T-helper 2 cell treated with Interferon-gamma antibody and Interleukin-4, amounts not matched to agents 100 ng/mL and 5 ng/mL, for 36 hours (primary cell): ENCODE data around the gene CACNA2D1. TPM values are rescaled to one million over a fixed set of nuclear protein-coding genes. Genes with fewer than 3 reads are reported as not detected.

Source experiments
- intact Hi-C: fragments of 100-400 bp; cut with micrococcal nuclease; formaldehyde crosslinking; loops from one replicate; pipeline ENCODE4 v1.15.1; 2023
- total RNA-seq: library from RNA; stranded (reverse); gene quantifications from 2 replicates; pipeline ENCODE4 v1.2.3, GENCODE V29; 2022

Gene CACNA2D1
- total RNA-seq, 1 donor from 2014 or later = not detected

DNA sequence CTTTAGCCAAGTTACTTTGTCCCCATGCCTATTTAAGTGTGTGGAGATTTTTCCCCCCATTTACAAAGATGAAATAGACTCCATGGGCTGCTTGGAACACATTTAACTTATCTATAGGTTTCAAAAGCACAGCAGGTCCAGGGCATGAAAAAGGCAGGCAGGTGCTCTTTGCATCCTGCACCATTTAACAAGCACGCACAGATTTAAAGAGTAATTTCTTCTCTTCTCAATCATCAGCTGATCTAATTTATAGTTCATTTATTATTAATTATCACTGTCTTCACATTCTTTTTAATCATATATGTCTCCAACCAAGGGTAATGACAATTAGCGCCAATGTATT, 156.8 kb downstream of the CACNA2D1 start:
- intact Hi-C loops = no loop called here

DNA sequence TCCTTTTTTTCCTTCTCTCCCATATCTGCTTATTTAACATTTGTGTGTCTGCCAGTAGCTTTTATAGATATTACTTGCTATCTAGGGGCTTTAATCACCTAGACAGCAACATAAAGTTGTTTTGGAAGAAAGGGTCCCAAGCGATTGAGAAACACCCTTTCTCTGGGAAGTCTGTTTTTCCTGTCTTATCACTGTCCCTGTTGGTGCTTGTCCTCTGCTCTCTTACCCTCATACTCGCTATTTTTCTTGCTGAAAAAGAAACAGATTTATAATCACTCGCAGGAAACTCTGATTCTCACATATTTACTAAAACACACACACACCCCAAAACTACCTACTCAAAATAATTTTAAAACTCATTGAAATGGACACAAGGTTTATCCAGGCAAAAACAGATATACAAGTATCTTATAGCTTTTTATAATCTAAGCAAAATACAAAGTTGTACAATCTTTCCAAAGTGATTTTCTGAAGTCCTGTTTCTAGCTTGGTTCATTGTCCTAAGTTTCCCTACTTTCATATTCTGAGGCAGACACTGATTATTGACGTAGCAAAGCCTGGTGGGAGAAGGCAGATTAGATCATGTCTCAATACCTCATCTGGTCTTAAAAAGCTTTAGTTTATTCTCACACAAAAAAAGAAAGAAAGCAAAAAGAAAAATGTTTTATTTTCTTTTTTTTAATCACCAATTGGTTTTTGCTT, 157.3 kb downstream of the CACNA2D1 start:
- intact Hi-C loops = no loop called here

DNA sequence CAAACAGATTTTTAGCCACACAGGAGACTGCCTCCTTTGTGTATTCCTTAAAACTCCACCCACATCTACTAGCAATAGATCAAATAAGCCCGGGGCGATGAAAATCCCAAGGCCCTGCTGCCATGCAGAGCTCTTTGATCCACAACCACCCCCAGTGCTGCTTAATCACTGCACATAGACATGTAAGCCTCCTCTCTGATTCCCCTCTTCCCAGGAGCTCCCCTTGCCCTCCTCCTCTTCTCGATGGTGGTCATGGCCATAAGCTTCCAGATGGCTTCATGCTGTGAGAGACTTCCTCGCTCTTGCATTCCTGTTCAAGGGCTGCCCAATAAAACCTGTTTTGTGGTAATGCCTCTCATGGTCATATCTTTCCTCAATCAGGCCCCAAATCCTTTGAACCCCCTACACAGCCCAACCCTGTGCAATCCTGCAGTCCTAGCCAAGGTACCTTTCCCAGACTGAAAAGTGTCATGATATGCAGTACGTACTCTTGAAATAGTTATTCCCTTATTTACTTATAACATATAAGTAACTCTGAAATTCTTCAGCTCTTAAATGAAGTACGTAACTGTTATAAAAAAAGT, 158.5 kb downstream of the CACNA2D1 start:
- intact Hi-C loops = no loop called here

DNA sequence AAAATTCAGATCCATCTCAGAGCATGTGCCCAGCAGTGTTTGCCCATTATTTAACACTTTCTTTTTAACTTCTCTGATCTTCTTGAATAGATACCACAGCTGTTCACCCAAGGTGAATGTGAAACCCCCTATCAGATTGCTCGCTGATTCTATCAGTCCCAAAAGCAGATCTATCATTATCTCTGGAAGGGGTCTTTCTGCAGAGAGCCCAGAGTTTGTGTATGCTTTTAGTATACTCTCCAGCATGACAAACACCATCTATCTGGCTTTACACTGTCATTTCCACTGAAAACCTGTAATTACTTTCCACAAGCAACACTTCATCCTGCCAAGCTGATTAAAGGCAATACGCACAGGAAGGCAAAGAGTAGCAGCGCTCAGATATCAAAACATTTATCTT, 168.2 kb downstream of the CACNA2D1 start:
- intact Hi-C loops = no loop called here

DNA sequence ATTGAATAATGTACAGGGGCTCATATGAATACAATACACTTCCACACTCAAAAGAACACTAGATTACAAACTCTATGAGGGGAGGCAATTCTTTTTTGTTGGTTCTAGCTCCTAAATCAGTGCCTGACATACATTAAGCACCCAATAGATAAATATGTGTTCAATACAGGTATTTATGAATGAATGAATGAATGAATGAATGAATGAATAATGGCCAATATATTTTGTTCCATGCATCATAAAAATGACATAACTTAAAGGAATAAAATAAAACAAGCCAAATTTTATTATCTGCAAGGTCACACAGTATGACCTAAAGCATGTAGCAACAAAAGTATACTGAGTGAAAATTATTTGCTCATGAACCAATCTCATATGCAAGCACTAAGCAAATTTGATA, 168.9 kb downstream of the CACNA2D1 start:
- intact Hi-C loops = no loop called here

DNA sequence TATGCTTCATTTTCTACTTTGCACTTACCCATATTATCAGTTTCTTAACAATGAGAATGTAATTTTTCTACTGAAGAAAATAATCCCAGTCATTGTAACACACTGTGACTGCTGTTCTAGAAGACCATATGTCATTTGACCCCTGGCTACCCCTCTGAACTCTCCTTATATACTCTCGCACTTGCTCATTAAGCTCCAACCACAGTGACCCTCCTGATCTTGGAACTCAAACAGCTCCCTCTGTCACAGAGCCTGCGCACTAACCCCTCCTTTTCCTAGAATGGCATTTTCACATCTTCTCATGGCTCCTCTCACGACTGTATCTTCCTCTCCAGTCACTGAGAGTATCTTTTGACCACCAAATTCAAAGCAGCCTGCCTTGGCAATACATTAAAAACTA, 169.7 kb downstream of the CACNA2D1 start:
- intact Hi-C loops = no loop called here

DNA sequence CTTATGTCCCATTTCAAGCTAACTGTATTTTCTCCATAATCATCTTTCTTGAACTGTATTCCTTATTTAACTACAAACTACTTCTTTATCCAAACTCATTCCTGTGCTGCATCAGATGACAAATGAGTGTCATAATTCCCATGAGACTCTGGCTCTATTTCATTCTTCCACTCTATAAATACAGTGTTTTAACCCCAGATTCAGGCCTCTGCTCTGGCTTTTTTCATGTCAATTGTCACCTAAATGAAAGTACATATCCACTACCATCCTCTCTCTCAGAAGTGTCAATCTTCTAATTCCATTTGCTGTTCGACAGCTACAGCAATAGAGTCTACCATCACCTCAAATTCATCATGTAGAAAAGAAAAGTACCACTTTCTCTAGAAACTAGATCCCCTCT, 172.7 kb downstream of the CACNA2D1 start:
- intact Hi-C loops = no loop called here

DNA sequence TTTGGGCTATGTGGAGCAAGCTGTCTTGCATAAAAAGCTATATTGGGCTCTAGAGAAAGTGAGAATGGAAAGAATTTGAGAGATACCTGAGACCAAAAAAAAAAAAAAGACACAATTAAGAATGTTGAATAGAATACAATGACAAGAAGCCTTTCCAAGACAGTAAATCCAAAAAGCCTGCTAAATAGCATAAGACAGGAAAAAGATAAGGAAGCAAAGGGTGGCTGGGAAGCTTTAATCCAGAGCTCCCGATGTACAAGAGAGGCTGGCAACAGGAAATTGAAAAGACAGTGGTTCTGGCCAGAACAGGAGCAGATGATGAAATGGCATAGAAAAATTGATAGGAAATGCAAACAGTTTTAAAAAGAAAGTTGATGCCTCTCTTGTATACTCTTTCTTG, 174.9 kb downstream of the CACNA2D1 start:
- intact Hi-C loops = no loop called here

DNA sequence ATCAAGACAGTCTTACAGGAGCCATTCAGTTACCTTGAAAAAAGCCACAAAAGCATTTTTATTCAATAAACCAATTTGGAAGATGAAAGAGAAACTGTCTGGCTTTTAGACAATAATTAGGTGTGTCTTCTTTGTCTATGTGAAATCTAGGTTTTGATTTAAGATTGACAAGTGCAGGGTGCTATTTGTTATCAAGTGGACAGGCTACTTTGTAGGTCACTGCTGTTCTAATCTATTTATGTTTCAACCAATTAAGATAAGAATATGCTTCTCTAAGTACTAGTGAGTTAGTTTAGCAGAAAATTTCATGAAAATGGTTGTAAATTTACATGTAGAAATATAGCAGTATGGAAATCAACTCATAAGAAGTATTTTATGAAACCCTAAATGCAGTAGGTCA, 177.5 kb downstream of the CACNA2D1 start:
- intact Hi-C loops = no loop called here

DNA sequence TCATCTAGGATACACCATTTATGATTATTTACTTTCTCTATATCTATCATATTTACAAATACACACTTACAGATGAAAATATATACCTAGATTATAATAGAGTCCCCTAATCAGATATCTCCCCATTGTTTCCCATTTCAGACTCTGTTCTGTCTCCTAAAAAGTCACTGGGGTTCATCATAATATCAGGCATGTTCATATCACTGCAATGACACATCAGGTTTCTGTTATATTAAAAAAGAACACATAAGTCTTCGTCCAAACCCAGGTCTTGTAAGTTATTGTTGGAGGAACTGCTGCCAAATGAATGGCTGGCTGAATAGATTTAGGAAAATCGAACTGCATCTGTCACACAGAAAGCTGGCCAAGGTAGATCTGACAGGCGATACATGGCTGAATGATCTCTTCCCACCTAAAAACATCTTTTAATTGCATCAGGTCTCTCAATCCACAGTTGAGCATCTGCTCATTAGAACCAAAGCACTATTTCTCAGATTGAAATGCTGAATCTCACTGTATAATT, 178.7 kb downstream of the CACNA2D1 start:
- intact Hi-C loops = no loop called here

DNA sequence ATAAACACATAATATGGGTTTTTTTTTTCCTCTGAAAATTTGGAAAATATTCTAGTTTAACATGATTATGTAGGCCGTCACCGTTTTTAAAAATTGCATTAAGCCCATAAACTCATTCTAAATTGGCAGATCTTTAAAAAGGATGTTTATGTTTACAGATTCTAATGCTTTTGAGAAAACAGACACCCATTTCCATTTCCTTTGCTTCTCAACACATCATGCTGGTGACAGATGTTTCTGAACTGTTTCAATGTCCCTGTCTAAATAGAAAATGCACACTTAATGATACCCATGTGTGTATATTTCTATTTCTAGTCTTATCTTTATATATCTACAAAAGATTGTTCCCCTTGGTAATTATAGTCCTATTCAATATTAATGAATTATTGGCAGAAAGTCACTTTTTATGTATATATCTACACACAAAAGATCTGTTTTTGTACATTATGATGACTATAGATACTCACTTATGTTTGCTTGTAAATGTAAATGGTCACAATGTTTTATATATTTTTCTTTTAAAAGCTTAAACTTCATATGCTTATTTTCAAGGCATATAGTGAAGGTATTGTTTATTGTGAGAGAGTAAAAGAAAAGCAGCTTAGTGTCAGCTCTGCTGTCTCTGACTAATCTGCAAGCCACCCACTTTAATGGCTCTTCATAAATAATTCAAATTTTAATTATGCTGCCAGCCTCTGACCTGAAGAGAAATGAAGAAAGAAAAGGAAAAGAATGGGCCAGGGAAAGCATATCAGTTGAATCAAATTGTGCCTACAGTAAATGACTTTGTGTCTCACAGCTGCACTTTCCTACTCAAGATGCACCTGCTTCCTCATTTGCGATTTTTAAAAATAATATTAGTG, 179.4 kb downstream of the CACNA2D1 start:
- intact Hi-C loops = no loop called here

DNA sequence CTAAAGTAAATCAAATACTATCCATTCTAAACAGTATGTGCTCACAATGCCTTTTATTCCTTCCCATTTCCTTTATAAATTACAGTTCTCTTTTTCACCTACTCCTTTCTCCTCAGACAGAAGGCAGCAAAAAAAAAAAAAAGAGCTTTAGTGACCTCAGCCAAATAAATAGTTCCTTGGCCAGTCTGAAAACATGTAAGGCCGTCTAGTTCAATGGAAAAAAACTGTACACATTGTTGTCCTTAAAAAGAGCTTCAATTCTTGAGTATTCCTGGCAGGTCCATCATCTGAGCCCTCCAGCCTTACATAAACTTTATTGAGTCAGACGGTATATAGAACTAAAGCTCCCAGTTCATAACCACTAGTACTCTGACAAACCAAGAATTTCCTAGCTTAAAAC, 185.4 kb downstream of the CACNA2D1 start:
- intact Hi-C loops = no loop called here

DNA sequence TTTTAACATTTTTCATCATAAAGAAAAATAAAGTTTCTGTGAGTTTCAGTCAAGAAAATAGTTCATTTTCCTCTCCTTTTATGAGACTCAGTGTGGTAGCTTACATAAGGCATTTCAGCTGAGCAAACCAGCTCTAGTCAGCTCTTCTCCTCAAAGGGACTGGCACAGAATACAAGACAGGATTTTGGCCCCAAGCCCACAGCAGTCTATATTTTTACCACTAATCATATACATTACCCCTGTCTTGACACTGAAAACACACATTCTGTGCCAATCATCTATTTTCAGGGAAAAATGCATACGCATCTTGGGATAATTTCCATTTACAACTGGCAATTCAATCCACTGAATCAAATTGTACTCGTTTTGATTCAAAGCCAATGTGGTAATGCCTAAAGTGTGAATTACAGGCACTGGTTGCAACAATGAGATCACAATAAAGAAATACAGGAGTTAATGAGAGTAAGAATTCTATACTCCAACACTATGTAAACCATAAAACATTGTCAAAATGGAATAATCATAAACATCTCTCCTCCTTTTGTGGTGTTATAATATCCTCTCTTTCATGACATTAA, 186.4 kb downstream of the CACNA2D1 start:
- intact Hi-C loops = no loop called here

DNA sequence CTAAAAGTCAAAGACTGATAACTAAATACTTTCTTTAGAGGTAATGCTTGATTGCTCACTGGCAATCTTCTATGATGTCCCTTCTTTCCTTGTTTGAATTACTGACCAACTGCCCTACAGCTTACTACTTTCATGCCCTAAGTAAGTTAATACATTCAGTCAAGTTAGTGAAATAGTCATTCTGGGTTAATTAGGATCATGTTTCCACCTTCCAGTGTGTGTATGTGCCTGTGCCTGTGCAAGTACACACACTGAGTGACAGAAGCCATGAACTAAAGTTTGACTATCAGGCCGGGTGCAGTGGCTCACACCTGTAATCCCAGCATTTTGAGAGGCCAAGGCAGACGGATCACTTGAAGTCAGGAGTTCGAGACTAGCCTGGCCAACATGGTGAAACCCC, 187.9 kb downstream of the CACNA2D1 start:
- intact Hi-C loops = no loop called here

DNA sequence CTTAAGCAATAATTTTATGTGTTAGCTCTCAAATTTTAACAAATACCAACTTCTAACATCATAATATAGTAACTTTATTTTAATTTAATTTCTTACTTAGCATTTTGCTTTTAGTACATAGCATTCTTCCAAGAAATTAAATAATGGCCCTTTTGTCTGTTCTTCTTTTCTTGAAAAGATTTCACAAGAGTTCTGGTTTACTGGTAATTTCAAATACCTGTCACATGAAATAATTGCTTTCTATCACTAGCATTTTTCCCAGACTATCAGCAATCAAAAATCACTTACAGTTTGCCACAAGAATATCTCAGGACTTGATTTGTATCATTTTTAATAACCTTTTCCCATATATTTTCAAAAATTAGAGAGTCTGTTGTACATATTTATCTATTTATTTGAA, 193.0 kb downstream of the CACNA2D1 start:
- intact Hi-C loops = no loop called here

DNA sequence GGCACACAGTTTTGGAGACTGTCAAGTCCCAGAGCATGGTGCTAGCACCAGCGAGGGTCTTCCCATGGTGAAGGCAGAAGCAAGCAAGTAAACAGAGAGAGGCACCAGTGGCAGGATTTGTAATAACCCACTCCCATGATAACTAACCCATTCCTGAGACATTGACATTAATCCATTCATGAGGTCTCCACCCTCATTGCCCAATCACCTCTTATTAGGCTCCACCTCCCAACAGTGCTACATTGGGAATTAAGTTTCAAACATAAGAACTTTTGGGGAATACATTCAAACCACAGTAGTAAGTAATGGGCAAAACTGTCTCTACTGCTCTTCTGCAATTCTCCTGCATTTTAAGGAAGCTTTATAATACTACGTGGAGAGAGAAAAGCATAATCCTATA, 193.6 kb downstream of the CACNA2D1 start:
- intact Hi-C loops = no loop called here

DNA sequence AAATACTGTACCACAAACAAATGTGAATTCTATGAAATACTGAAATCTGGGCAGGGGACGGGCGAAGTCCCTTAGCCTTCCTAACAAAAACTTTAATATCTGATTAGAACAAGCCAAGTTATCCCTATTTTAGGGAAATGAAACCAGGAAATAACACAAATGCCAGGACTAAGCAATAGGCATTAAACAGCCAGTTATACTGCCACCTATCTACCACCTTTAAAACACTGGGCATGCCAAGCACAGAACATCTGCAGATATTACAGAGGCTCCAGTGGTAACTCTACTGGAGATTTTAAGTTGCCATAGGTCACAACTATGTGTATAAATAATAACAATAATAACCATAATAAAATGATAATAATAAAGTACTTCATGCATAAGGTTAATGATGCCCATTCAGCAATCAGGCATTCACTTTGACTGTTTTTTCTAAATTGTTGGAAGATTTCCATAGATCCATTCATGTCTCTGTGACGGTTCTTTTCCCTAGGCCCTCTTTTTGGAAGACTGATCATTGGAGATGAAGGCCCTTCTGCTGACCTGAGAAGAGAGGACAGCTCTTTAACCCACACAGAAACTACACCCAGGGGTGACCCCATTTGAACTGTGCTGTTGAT, 195.7 kb downstream of the CACNA2D1 start:
- intact Hi-C loops = no loop called here

DNA sequence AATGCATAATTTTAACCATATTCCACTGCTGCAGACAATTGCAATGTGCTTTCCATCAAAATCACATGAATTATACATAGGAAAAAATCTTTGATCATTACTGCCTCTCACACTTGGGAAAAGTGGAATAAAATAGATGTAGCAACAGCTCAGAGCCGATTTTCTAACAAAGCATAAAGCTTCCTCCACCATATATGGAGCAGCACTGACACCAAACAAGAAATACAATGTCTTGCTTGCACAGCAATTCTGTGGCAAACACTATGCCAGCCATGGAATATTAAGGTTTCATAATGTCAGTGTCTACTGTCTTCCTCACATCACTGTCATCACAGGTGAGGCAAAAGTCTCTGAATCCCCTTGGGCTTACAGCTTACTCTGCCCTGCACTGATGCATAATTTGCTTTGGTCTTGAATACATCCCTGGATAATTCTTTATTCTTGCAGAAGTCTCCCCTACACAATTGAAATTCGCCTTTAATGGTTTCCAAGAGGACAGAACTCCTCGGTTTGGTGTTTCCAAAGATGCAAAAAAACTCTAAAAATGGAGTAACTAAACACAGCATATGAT, 198.5 kb downstream of the CACNA2D1 start:
- intact Hi-C loops = no loop called here

DNA sequence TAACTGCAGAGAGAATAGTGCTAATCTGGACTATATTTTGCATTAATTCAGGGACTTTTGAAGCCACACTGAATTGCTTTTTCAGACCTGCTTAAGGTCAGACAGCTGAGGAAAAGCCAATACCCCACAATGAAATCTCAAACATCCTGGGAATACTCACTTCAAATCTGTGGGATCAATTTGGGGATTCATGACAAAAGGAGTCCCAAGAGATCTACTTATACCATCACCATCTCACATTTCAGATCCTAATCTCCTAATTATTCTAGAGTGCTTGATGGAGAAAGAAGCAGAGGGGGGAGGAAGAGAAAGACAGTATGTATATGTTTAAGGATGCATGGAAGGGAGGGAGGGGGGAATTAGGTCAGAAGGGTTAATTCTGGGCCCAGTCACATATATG, 202.2 kb downstream of the CACNA2D1 start:
- intact Hi-C loops = no loop called here

DNA sequence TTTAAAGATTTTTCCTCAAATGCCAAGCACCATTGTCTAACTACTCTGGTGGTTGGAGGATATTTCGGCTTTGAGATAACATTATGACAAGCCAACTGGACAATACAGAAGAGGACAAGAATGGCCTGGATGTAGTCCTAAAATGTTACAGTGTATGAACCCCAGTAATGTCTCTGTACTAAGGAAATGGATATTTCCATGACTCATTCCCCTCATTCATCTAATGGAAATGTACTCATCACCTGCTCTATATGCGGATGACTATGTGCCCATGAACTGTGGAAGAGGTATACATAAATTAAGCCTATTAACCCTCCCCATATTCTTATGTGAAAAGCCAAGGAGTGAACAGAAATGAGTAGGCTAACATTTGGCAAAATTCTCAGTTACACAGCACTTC, 207.9 kb downstream of the CACNA2D1 start:
- intact Hi-C loops = loop anchor here (2.0 to 10.0 kb wide), 2 partner anchors 337 to 489 kb away; no protein-coding TSS in a partner anchor

DNA sequence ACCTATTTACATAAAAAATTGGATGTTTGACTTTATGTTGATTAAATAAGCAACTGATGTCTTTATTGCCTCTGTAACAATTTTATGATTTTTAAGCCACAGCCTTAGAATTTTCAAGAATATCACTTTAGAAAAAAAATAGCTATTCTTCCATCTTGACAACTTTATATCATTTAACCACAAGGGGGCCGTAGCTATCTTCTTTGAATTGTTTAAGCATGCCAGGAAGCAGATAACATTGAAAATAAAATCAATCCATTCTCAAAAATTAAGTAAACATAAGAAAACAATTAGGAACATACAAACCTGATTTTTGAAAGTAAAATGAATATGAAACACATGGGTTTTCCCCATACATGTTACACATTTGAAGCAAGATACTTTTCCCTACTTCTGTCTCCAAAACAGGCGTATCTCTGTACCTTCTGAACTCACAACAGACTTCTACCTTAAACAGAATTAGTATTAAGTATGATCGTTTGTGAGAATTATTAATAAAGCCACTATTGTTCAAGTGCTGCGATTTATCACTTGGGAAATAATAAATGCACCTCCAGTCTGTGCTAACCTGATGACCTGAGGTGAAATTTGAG, 209.0 kb downstream of the CACNA2D1 start:
- intact Hi-C loops = loop anchor here (2.0 to 10.0 kb wide), 2 partner anchors 338 to 490 kb away; no protein-coding TSS in a partner anchor
